ENCODE measurements around the gene MRM1. TPM values are rescaled to one million over a fixed set of nuclear protein-coding genes. Genes with fewer than 3 reads are reported as not detected.

MRM1 gene
- total and polyA plus RNA-seq, 7 donors = 8.7 to 30.6 (median 11.1) TPM

DNA sequence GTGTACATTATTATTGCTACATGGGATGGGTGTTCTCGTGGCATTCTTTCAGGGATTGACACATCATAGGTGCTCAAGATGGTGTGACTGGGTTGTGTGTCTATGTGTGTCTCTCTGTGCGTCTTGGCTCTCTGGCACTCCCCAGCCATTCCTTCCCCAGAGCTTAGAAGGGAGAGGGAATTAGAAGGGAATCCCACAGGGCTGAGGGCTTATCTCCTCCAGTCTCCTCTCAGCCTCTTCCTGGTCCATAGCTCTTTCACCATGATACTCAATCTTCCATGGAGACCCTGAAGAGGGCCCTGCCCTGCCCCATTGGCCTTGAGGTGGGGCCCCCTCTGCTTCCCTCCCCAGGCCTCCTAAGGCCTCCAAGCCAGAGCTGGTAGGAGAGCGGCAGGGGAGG lies 52.0 kb downstream of the MRM1 start:
- Histone ChIP-seq H3K4me3 (no peak overlapping the region), H3K9me3 (no peaks in the 10 kb centered on the region), H3K27me3 (ENCODE audit: insufficient read depth in 3 of 3, low read length in 2 of 3) (peaks cover 0 to 41% (median 14%) of the 10 kb centered on the region in 3 donors), H3K36me3 (ENCODE audit: insufficient read depth in 1 of 2, low read depth in 1 of 2) (no peaks in the 10 kb centered on the region), H3K4me1 (peaks cover 3% of the 10 kb centered on the region), H3K27ac (no peak overlapping the region)
- TF ChIP-seq, protein P1, sequence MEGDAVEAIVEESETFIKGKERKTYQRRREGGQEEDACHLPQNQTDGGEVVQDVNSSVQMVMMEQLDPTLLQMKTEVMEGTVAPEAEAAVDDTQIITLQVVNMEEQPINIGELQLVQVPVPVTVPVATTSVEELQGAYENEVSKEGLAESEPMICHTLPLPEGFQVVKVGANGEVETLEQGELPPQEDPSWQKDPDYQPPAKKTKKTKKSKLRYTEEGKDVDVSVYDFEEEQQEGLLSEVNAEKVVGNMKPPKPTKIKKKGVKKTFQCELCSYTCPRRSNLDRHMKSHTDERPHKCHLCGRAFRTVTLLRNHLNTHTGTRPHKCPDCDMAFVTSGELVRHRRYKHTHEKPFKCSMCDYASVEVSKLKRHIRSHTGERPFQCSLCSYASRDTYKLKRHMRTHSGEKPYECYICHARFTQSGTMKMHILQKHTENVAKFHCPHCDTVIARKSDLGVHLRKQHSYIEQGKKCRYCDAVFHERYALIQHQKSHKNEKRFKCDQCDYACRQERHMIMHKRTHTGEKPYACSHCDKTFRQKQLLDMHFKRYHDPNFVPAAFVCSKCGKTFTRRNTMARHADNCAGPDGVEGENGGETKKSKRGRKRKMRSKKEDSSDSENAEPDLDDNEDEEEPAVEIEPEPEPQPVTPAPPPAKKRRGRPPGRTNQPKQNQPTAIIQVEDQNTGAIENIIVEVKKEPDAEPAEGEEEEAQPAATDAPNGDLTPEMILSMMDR (IDR thresholded peaks at IDR 0.05) = no peak
- no peak for DNase-seq
- intact Hi-C loops (cut with DNase I) = no loop called here
- ATAC-seq = no peak
- 70 to 83% (median 73%) methylated on average over 3 of the region's 3 CpGs for WGBS, 3 donors

GRCh38 chr17:36653856-36654255 lies 52.5 kb downstream of the MRM1 start:
- peaks cover 0 to 46% (median 15%) of the 10 kb centered on the region in 3 donors for H3K27me3 ChIP-seq (ENCODE audit: insufficient read depth in 3 of 3, low read length in 2 of 3)
- WGBS, 3 donors = 52 to 56% (median 54%) methylated on average over 13 of the region's 13 CpGs
- H3K4me3 ChIP-seq = no peak overlapping the region
- peaks cover 3% of the 10 kb centered on the region for H3K4me1 ChIP-seq
- ATAC-seq = no peak
- no peak overlapping the region for H3K27ac ChIP-seq
- DNase-seq = no peak
- intact Hi-C loops (cut with DNase I) = no loop called here
- TF ChIP-seq, protein P1 (IDR thresholded peaks at IDR 0.05) = no peak
- no peaks in the 10 kb centered on the region for H3K9me3 ChIP-seq
- H3K36me3 ChIP-seq (ENCODE audit: insufficient read depth in 1 of 2, low read depth in 1 of 2) = no peaks in the 10 kb centered on the region

DNA sequence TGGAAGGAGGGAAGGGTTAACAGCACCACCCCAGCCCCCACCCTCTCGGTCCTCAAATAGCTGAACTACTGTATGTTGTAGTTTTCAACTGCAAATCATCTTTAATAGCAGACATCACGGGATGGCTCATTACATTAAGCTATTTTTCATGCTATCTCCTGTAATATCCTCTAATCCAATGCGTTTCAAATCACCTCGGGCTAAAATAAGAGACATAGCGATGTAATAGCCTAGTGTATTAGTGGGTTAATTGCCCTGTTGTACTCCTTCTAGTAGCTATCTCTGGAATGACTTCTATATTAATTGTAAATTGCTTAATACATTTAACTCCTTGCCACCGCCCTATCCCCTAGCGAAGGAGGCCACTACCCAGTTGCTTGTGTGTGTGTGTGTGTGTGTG lies 54.3 kb downstream of the MRM1 start:
- intact Hi-C loops (cut with DNase I) = no loop called here
- DNase-seq (no peak), ATAC-seq (no peak)
- Histone ChIP-seq H3K36me3 (ENCODE audit: insufficient read depth in 1 of 2, low read depth in 1 of 2) (no peaks in the 10 kb centered on the region), H3K4me1 (peaks cover 3% of the 10 kb centered on the region), H3K27me3 (ENCODE audit: insufficient read depth in 3 of 3, low read length in 2 of 3) (peaks cover 0 to 57% (median 15%) of the 10 kb centered on the region in 3 donors), H3K9me3 (no peaks in the 10 kb centered on the region), H3K27ac (no peak overlapping the region), H3K4me3 (no peak overlapping the region)
- WGBS, 3 donors = 76 to 79% (median 77%) methylated on average over 7 of the region's 7 CpGs
- TF ChIP-seq, protein P1 (IDR thresholded peaks at IDR 0.05) = no peak

DNA sequence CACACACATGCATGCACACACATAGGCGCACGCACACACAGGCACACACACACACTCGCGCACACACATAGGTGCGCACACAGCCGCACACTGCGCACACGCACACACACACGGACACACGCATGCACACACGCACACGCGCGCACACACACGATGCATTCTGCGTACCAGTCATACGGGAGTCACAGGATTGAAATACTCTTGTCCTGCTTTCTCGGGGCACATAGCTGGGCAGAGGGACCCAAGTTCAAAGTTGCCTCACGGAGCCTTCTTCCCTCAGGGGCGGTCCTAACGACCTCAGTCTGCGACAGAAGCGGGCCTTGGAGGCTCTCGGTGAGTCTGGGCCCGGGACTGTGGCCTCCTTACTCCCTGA lies 56.0 kb downstream of the MRM1 start:
- 60 to 66% (median 64%) methylated on average over 24 to 25 of the region's 25 CpGs for WGBS, 3 donors

More for the DNA sequence above, 56.0 kb downstream of the MRM1 start:
- peaks cover 3% of the 10 kb centered on the region for H3K4me1 ChIP-seq
- peak overlapping the region; percentile 59 for H3K4me3 ChIP-seq
- no peak for ATAC-seq
- intact Hi-C loops (cut with DNase I) = no loop called here
- H3K27ac ChIP-seq = no peak overlapping the region
- TF ChIP-seq, protein P1 (IDR thresholded peaks at IDR 0.05) = no peak
- H3K27me3 ChIP-seq (ENCODE audit: insufficient read depth in 3 of 3, low read length in 2 of 3) = peaks cover 0 to 61% (median 15%) of the 10 kb centered on the region in 3 donors
- no peak for DNase-seq
- H3K9me3 ChIP-seq = no peaks in the 10 kb centered on the region
- H3K36me3 ChIP-seq (ENCODE audit: insufficient read depth in 1 of 2, low read depth in 1 of 2) = no peaks in the 10 kb centered on the region
